Gastrocnemius medialis (tissue), 4 donors: ENCODE measurements around the gene ANO6. TPM values are rescaled to one million over a fixed set of nuclear protein-coding genes. Genes with fewer than 3 reads are reported as not detected.
"Not testable (repeated sequence)": the region's sequence is repeated elsewhere in the genome, so short reads cannot be mapped to it uniquely, and the experiment has no call there.

Source experiments
- ATAC-seq, 2 donors: fragments of 150-250 bp; one replicate each; pipeline ENCODE4 v1.9.1; 2016
- DNase-seq, 2 donors: peaks; one replicate each; pipeline ENCODE4 v3.0.0-alpha.2; 2019
- H3K27ac ChIP-seq, 4 donors: fragments of 200-600 bp; sonication (generic); 1 replicate in 1 of 4; 2 replicates in 3 of 4; pipeline ENCODE4 v1.5.1; 2016 to 2018; ENCODE audit warnings: mild to moderate bottlenecking in 2 of 4, moderate library complexity in 1 of 4
- H3K27me3 ChIP-seq, 3 donors: fragments of 200-600 bp; sonication (generic) in 2 of 3; 1 replicate in 1 of 3; 2 replicates in 2 of 3; pipeline versions ENCODE4 v1.5.1 to v1.6.0; 2016 to 2019; ENCODE audit warnings: mild to moderate bottlenecking in 1 of 3, moderate library complexity in 1 of 3
- H3K36me3 ChIP-seq, 2 donors: fragments of 200-600 bp; sonication (generic) in 1 of 2; one replicate each; pipeline ENCODE4 v1.5.1; 2017 to 2018
- H3K4me1 ChIP-seq, 2 donors: fragments of 200-600 bp; sonication (generic) in 1 of 2; one replicate each; pipeline ENCODE4 v1.5.1; 2016 to 2017; ENCODE audit warnings: mild to moderate bottlenecking in 2 of 2
- H3K4me3 ChIP-seq, 4 donors: fragments of 200-600 bp; sonication (generic) in 3 of 4; 1 replicate in 1 of 4; 2 replicates in 3 of 4; pipeline ENCODE4 v1.5.1; 2016 to 2019; ENCODE audit warnings: mild to moderate bottlenecking in 2 of 4
- H3K9me3 ChIP-seq, 3 donors: fragments of 200-600 bp; sonication (generic) in 2 of 3; 1 replicate in 1 of 3; 2 replicates in 2 of 3; pipeline ENCODE4 v1.5.1; 2016 to 2019
- POLR2A ChIP-seq, 2 donors: fragments of 450-650 bp; IDR thresholded peaks; one replicate each; pipeline ENCODE4 v1.6.1; 2017; ENCODE audit warnings: antibody characterized with exemption in 2 of 2, mild to moderate bottlenecking in 2 of 2, moderate library complexity in 2 of 2
- in situ Hi-C, 4 donors: fragments of 200-750 bp; cut with MboI; loops; one replicate each; pipeline versions ENCODE4 v1.15.0 to v1.8.0; 2017; ENCODE audit warnings: low sequenced_read_pairs in 4 of 4
- intact Hi-C: fragments of 100-400 bp; cut with DNase I; formaldehyde crosslinking; loops from one replicate; pipeline ENCODE4 v1.15.1; 2023; ENCODE audit warnings: low total_unique reads
- total RNA-seq, 4 donors: library from RNA; depleted of rRNA; stranded (reverse); fragments of >200 nt; gene quantifications; one replicate each; pipeline versions ENCODE4 v1.1.0 to v1.2.3, GENCODE V29; 2016
- TF ChIP-seq, protein P1 (sequence below), 5 experiments: fragments of 450-650 bp in 3 of 5; fragments of 200-600 bp in 2 of 5; sonication (generic) in 2 of 5; IDR thresholded peaks in 4 of 5; conservative IDR thresholded peaks in 1 of 5; 1 replicate in 4 of 5; 2 replicates in 1 of 5; pipeline ENCODE4 v1.5.1; 2016 to 2019; ENCODE audit warnings: antibody characterized with exemption in 5 of 5, mild to moderate bottlenecking in 3 of 5, moderate library complexity in 3 of 5

ANO6 gene, protein sequence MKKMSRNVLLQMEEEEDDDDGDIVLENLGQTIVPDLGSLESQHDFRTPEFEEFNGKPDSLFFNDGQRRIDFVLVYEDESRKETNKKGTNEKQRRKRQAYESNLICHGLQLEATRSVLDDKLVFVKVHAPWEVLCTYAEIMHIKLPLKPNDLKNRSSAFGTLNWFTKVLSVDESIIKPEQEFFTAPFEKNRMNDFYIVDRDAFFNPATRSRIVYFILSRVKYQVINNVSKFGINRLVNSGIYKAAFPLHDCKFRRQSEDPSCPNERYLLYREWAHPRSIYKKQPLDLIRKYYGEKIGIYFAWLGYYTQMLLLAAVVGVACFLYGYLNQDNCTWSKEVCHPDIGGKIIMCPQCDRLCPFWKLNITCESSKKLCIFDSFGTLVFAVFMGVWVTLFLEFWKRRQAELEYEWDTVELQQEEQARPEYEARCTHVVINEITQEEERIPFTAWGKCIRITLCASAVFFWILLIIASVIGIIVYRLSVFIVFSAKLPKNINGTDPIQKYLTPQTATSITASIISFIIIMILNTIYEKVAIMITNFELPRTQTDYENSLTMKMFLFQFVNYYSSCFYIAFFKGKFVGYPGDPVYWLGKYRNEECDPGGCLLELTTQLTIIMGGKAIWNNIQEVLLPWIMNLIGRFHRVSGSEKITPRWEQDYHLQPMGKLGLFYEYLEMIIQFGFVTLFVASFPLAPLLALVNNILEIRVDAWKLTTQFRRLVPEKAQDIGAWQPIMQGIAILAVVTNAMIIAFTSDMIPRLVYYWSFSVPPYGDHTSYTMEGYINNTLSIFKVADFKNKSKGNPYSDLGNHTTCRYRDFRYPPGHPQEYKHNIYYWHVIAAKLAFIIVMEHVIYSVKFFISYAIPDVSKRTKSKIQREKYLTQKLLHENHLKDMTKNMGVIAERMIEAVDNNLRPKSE
- 100 to 1,000 TPM in 1 of 4 donors, 10 to 100 TPM in 3; 75.4 to 100 (median 91.8) TPM for total RNA-seq

DNA sequence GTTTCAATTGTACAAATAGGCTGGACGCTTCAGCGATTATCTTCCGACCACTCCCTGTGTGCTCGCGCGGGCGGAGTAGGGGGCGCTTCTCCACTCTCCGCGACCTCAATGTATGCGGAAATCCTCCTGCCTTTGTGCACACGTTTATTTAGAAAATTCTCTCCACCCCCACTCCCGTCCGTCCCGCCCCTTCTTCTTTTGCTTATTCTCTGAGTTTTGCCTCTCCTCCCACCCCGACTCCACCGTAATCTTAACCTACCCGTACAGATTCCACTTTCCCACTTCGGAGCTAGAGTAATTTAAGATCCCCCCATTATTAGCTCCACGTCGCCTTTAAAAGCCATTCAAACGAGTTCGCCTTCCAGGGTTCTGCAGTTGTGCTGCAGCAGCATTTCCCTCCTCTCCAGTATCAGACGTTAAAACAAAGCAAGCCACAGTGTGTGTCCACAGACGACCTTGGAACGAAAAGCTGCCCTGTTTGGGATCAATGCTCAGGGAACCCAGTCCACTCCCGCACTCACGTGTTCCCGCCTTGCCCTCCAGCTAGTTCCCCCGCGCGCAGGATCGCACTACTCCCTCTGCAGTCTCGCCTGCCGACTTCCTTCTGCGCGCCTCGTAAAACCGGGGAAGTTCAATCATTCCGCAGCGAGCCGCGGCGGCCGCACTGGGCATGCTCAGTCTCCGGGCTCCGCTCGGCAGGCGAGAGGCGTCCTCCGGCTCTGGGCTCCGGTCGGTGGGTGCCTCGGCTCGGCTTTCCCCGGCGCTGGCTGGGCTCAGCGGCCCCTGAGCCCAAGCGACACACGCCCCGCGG is at the start of gene ANO6:
Gene ANO6, plus strand, starts transcription at position 677 of the 811 bp plus-strand sequence. CDS start 227 bp downstream, outside the sequence.
- H3K27ac ChIP-seq, result peak within 1 kb of the TSS; percentile 91 to 99 (median 96)
- TF ChIP-seq POLR2A (IDR thresholded peaks at IDR 0.05), result peak; percentile 83
- TF ChIP-seq, protein P1, sequence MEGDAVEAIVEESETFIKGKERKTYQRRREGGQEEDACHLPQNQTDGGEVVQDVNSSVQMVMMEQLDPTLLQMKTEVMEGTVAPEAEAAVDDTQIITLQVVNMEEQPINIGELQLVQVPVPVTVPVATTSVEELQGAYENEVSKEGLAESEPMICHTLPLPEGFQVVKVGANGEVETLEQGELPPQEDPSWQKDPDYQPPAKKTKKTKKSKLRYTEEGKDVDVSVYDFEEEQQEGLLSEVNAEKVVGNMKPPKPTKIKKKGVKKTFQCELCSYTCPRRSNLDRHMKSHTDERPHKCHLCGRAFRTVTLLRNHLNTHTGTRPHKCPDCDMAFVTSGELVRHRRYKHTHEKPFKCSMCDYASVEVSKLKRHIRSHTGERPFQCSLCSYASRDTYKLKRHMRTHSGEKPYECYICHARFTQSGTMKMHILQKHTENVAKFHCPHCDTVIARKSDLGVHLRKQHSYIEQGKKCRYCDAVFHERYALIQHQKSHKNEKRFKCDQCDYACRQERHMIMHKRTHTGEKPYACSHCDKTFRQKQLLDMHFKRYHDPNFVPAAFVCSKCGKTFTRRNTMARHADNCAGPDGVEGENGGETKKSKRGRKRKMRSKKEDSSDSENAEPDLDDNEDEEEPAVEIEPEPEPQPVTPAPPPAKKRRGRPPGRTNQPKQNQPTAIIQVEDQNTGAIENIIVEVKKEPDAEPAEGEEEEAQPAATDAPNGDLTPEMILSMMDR (IDR thresholded peaks at IDR 0.05 in 4 of 5, conservative IDR thresholded peaks at IDR 0.05 in 1 of 5), result peak in 1 of 5 experiments; percentile 42
- peaks cover 27 to 32% of the 10 kb centered on the region in 2 donors for H3K4me1 ChIP-seq
- ATAC-seq (peak; percentile 86 to 90), DNase-seq (peak; percentile 81 to 85)
- intact Hi-C loops (loop anchor here (2.0 to 5.0 kb wide), 3 partner anchors 75 to 512 kb away; partner anchors contain the start of gene ARID2), in situ Hi-C loops (loop anchor here in 2 of 4 donors (10.0 to 25.0 kb wide), 3 partner anchors 169 to 522 kb away; partner anchors contain the start of gene ARID2 (in 1 of the 2))
- H3K9me3 ChIP-seq, result no peaks in the 10 kb centered on the region
- peak within 1 kb of the TSS; percentile 78 to 98 (median 94) for H3K4me3 ChIP-seq
- H3K27me3 ChIP-seq, result no peaks in the 10 kb centered on the region
- H3K36me3 ChIP-seq, result no peaks in the 10 kb centered on the region

DNA sequence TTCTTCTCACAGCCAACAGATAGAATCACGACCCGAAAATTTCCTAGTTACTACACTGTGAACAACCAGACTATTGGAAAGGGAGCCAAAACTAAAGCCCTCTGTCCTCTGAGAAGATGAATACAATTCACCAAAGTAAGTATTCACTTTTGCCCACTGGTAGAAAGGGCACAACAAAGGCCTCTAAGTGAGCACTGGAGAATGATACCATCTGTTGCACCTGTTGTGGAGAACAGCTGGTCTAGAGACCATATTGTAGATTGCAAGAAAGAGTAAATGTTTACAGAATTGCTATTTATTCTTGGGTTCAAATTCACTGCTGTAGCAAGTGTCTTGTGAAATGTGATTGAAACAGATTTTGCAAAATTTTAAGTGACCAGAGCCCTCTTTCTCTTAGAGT is 46.9 kb upstream of the ANO6 start:
- Histone ChIP-seq H3K4me1 (peaks cover 24 to 27% of the 10 kb centered on the region in 2 donors), H3K27ac (no peak overlapping the region), H3K4me3 (no peak overlapping the region), H3K36me3 (no peaks in the 10 kb centered on the region), H3K9me3 (no peaks in the 10 kb centered on the region), H3K27me3 (no peaks in the 10 kb centered on the region)
- in situ Hi-C loops (no loop called here), intact Hi-C loops (loop anchor here (5.0 kb wide), 1 partner anchor 238 kb away; no protein-coding TSS in a partner anchor)
- DNase-seq (no peak), ATAC-seq (no peak)
- no peak for TF ChIP-seq POLR2A (IDR thresholded peaks at IDR 0.05)

- ATAC-seq (peak; percentile 75 to 92), DNase-seq (peak; percentile 56 to 74)
- intact Hi-C loops (loop anchor here (2.0 kb wide), 1 partner anchor 42 kb away; no protein-coding TSS in a partner anchor), in situ Hi-C loops (no loop called here)
- Histone ChIP-seq H3K4me3 (no peak overlapping the region), H3K27me3 (no peaks in the 10 kb centered on the region), H3K27ac (no peak overlapping the region), H3K4me1 (peaks cover 19 to 25% of the 10 kb centered on the region in 2 donors), H3K9me3 (no peaks in the 10 kb centered on the region), H3K36me3 (no peaks in the 10 kb centered on the region)
- no peak for TF ChIP-seq POLR2A (IDR thresholded peaks at IDR 0.05)
- TF ChIP-seq, protein P1 (IDR thresholded peaks at IDR 0.05 in 4 of 5, conservative IDR thresholded peaks at IDR 0.05 in 1 of 5), result peak; percentile 72 to 91 (median 79)
These were observed 45.3 kb upstream of the ANO6 start for GRCh38 chr12:45170456-45171042.

GRCh38 chr12:45173293-45173692 is 42.6 kb upstream of the ANO6 start:
- intact Hi-C loops, ATAC-seq, H3K9me3 ChIP-seq, H3K36me3 ChIP-seq, H3K4me1 ChIP-seq, H3K27me3 ChIP-seq, H3K27ac ChIP-seq, DNase-seq, in situ Hi-C loops, H3K4me3 ChIP-seq: not testable (repeated sequence)

GRCh38 chr12:45174595-45174994 is 41.3 kb upstream of the ANO6 start:
- ATAC-seq (no peak), DNase-seq (no peak)
- Histone ChIP-seq H3K27me3 (no peaks in the 10 kb centered on the region), H3K4me1 (no peaks in the 10 kb centered on the region), H3K36me3 (no peaks in the 10 kb centered on the region), H3K9me3 (peaks cover 0 to 14% (median 4%) of the 10 kb centered on the region in 3 donors), H3K4me3 (no peak overlapping the region), H3K27ac (no peak overlapping the region)
- intact Hi-C loops, result no loop called here
- TF ChIP-seq POLR2A (IDR thresholded peaks at IDR 0.05), result no peak
- TF ChIP-seq, protein P1 (IDR thresholded peaks at IDR 0.05 in 4 of 5, conservative IDR thresholded peaks at IDR 0.05 in 1 of 5), result no peak
- in situ Hi-C loops, result no loop called here
